ENCODE results near the gene GINS2.

DNA sequence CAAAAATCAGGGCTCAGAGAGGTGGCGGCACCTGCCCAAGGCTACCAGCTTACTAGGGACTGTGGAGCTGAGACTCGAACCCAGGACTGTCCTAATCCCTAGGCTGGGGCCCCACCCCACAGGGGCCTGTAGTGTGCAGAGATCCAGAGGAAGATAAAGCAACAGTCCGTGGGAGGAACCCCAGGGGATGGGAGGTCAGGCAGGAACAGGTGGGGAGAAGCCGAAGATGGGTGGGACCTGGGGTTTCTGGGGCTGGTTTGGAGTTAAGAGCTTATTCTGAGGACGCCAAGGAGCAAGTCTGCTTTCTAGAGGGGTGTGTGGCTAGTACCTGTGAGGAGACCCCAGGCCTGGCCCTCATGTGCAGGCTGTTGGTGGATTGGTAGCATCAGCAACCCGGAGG lies 47.2 kb upstream of the GINS2 start:
- no peak for TF ChIP-seq POLR2A (IDR thresholded peaks at IDR 0.05)
- TF ChIP-seq, protein P1, sequence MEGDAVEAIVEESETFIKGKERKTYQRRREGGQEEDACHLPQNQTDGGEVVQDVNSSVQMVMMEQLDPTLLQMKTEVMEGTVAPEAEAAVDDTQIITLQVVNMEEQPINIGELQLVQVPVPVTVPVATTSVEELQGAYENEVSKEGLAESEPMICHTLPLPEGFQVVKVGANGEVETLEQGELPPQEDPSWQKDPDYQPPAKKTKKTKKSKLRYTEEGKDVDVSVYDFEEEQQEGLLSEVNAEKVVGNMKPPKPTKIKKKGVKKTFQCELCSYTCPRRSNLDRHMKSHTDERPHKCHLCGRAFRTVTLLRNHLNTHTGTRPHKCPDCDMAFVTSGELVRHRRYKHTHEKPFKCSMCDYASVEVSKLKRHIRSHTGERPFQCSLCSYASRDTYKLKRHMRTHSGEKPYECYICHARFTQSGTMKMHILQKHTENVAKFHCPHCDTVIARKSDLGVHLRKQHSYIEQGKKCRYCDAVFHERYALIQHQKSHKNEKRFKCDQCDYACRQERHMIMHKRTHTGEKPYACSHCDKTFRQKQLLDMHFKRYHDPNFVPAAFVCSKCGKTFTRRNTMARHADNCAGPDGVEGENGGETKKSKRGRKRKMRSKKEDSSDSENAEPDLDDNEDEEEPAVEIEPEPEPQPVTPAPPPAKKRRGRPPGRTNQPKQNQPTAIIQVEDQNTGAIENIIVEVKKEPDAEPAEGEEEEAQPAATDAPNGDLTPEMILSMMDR (IDR thresholded peaks at IDR 0.05), result no peak

Data from ovary (tissue), 3 donors.